Epithelial cell of proximal tubule (primary cell): Measurements from ENCODE around the gene NECTIN4. TPM values are rescaled to one million over a fixed set of nuclear protein-coding genes. Genes with fewer than 3 reads are reported as not detected.

Source experiments
- DNase-seq: peaks from one replicate; pipeline ENCODE4 v3.0.0-alpha.2; 2011; ENCODE audit warnings: low read depth
- H3K4me3 ChIP-seq: 2 replicates; pipeline ENCODE4 v1.5.1; 2011; ENCODE audit warnings: low read depth, mild to moderate bottlenecking, low read length
- total RNA-seq: library from RNA; depleted of rRNA; stranded (reverse); fragments of >200 nt; gene quantifications from 2 replicates; pipeline ENCODE4 v1.2.3, GENCODE V29; 2015
- TF ChIP-seq, protein P1 (sequence below): conservative IDR thresholded peaks from 2 replicates; pipeline ENCODE4 v1.5.1; 2012; ENCODE audit warnings: low read depth, mild to moderate bottlenecking, low read length

Gene NECTIN4
- total RNA-seq, 1 donor from 2014 or later: 6.1 TPM

DNA sequence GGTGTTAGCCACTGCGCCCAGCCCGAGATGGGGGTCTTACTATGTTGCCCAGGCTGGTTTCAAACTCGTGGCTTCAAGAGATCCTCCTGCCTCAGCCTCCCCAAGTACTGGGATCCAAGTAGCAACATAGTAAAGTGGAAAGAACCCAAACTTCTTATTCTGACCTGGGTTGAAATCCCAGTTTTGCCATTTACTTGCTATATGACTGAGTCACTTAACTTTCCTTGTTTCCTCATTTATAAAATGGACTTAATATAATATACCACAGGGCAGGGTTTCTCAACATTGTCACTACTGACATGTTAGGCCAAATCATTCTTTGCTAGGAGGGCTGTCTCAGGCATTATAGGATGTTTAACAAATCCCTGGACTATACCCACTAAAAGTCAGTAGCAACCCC, 21.8 kb upstream of the NECTIN4 start:
- TF ChIP-seq, protein P1, sequence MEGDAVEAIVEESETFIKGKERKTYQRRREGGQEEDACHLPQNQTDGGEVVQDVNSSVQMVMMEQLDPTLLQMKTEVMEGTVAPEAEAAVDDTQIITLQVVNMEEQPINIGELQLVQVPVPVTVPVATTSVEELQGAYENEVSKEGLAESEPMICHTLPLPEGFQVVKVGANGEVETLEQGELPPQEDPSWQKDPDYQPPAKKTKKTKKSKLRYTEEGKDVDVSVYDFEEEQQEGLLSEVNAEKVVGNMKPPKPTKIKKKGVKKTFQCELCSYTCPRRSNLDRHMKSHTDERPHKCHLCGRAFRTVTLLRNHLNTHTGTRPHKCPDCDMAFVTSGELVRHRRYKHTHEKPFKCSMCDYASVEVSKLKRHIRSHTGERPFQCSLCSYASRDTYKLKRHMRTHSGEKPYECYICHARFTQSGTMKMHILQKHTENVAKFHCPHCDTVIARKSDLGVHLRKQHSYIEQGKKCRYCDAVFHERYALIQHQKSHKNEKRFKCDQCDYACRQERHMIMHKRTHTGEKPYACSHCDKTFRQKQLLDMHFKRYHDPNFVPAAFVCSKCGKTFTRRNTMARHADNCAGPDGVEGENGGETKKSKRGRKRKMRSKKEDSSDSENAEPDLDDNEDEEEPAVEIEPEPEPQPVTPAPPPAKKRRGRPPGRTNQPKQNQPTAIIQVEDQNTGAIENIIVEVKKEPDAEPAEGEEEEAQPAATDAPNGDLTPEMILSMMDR: no peak
- DNase-seq: no peak
- H3K4me3 ChIP-seq: no peak overlapping the region

DNA sequence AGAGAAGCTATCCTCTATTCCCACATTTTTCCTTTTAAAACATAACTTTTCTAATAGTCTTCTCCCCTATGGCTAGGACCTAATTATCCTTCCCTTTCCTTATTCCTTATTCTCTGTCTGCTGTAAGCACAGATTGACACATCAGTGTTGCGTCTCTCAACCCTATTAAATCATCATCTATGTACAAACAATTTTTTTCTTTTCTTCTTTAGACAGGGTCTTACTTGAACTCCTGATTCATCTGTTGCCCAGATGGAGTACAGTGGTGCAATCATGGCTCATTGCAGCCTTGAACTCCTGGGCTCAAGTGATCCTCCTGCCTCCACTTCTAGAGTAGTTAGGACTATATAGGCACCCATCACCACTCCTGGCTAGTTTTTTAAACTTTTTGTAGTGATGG, 17.1 kb upstream of the NECTIN4 start:
- DNase-seq: no peak
- H3K4me3 ChIP-seq: no peak overlapping the region
- TF ChIP-seq, protein P1: no peak

DNA sequence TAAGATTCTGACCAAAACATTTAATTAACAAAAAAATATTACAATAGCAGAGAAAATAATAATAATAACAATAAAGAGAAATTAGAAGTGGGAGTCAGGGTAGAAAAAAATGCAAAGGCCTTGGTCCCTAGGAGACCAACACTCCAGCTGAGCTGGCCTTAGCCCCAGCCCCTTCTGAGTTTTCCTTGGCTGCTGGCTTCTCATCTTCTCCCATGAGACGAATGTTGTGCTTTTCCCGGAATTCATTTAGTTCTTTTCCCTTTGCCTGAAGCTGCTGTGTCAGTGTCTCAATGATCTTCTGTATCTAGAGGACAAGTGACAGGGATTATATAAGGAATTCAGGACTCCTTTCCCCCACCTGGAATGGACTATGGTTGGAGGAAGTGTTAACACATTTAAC, 11.2 kb upstream of the NECTIN4 start:
- no peak for DNase-seq
- no peak overlapping the region for H3K4me3 ChIP-seq
- TF ChIP-seq, protein P1: no peak

DNA sequence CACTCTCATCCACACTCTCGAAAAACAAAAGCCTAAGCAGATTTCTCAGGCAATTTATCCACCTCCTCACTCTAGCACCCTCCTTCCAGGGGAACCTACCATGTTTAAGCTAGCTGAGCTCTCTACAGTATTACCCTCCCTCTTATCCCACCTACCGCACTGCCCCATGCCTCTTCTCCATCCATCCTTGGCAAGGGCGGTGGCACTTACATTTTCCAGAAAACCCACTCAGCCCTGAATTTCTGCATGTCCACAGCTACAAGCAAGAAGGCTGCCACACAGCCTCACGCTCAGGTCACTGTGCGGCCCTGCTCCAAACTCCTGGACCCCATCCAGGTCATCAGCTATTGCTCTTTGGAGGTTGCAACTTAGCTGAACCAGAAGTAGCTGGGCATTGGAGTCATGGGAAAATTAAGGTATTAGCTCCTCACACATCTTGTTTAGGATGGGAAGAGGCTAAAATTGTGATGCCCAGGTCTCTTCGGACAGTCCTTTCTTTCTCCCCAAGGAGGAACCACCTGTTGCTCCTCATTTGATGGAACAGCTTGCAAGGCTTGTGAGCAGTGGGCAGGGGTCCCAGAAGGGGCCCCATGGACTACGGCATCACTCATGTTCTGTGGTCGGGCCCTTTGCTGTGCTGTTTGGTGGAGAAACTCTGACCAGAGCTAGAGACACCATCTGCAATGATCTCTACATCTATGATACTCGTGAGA, 9.9 kb upstream of the NECTIN4 start:
- DNase-seq: no peak
- H3K4me3 ChIP-seq: peak overlapping the region; percentile 98
- TF ChIP-seq, protein P1: no peak

DNA sequence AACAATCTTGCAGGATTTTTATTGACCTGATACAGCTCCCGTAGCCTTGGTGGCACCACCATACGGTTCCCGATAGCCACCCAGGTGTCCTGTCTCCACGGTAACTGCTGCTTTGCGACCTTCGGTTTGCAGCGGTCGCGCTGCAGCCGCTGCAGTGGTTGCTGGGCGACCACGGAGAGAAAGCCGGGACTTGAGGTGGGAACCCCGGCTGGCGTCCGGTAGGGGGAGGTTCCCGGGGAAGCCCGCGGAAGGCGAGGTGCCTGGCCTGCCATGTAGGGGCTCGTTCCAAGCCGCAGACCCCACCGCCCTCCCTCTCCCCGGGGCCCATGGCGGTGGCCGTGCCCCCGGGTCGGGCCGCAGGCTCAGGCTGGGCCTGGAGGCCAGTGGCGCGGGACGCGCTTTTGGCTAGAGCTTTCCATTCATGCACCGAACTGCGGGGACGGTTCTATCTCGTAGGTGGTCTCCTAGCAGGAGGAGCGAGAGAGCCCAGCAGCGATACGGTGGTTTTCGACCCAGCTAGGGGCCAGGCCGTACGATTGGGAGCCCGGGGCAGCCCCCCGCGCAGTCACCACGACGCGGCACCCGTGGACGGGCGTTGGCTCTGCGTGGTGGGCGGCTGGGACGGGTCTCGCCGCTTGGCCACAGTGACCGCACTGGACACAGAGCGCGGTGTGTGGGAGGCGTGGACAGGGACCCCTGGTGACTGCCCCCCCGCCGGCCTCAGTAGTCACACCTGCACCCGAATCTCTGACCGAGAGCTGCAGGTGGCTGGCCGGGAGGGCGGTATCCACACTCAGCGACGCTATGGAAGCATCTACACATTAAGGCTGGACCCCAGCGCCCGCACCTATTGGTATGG, 9.1 kb upstream of the NECTIN4 start, which contains the start of gene KLHDC9:
Gene KLHDC9 (plus strand): TSS at position 152 of the 859 bp plus-strand sequence. CDS start 175 bp downstream, at position 327.
- peak within 1 kb of the TSS; percentile 98 for H3K4me3 ChIP-seq
- DNase-seq: no peak
- TF ChIP-seq, protein P1: peak; percentile 17

DNA sequence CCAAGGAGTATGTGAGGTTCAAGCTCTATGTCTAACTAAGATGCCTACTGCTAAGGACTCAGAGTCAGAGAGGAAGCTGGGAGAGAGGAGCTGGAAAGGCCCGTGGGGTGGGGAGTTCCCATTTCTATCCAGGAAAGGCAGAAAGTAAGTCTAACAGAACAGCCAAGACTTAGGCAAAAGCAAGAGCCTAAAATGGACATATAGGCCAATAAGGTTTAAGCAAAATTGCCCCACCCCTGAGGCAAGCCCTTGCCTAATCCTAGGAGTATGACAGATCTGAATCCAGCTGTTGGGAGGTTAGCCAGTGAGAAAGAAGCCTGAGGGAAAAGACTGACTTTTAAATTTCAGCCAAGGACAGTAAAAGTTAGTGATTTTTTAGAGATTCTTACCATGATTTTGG, 7.2 kb upstream of the NECTIN4 start:
- TF ChIP-seq, protein P1: no peak
- no peak for DNase-seq
- no peak overlapping the region for H3K4me3 ChIP-seq
